Mesenteric fat pad (tissue), 1 donor: Measurements from ENCODE around the gene KDELR3. TPM values are rescaled to one million over a fixed set of nuclear protein-coding genes. Genes with fewer than 3 reads are reported as not detected.

Source experiments
- DNase-seq: peaks from one replicate; pipeline ENCODE4 v3.0.0-alpha.2; 2020; ENCODE audit warnings: low spot score
- long read RNA-seq: library from polyadenylated mRNA; unstranded; transcript quantifications from one replicate; pipeline ENCODE4 v2.0.0, GENCODE V29; 2020
- total RNA-seq: library from RNA; stranded (reverse); fragmentation: NEBNext Ultra II Directional; extraction: Animal tissue kit (Norgen Biotek cat#: 25700); gene quantifications from one replicate; pipeline ENCODE4 v1.2.1, GENCODE V29; 2021
- donor health status: DM: yes; HTN: yes; CAD: no.

The KDELR3 gene
- total RNA-seq: 19.0 TPM
- long read RNA-seq, transcript KDELR3-201 (5 exons, 1,728 nt): major isoform, 162 of 170 reads
- long read RNA-seq, partial matches to known transcripts: 0 of 170 reads
- long read RNA-seq, other reads (novel, unspliced or antisense): 7 of 170 reads

DNA sequence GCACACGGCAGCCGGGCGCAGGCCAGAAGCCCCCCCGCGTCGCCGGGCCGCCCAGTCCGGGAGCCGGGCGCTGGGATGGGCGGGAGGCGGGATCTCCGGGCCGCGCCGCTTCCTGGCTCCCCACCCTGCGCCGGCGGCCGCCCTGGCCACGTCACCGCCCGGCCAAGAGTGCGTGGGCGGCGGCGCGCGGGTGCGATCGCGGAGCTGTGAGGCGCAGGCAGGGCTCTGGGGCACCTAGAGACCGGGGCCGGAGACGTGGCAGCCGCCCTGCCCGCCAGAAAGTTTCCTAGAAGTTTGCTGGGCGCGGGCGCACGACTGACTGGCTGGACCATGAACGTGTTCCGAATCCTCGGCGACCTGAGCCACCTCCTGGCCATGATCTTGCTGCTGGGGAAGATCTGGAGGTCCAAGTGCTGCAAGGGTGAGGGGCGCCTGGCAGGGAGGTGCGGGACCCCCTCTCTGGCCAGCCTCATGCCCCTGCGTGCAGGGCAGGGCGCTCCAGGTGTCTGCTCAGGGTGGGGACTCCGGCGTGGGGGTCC is at the start of gene KDELR3:
Gene KDELR3, plus strand, starts transcription at position 193 of the 539 bp plus-strand sequence. Its CDS starts 138 bp downstream, at position 331.
- DNase-seq: peak; percentile 93

GRCh38 chr22:38418589-38418988 is 49.3 kb upstream of the KDELR3 start:
- no peak for DNase-seq

DNA sequence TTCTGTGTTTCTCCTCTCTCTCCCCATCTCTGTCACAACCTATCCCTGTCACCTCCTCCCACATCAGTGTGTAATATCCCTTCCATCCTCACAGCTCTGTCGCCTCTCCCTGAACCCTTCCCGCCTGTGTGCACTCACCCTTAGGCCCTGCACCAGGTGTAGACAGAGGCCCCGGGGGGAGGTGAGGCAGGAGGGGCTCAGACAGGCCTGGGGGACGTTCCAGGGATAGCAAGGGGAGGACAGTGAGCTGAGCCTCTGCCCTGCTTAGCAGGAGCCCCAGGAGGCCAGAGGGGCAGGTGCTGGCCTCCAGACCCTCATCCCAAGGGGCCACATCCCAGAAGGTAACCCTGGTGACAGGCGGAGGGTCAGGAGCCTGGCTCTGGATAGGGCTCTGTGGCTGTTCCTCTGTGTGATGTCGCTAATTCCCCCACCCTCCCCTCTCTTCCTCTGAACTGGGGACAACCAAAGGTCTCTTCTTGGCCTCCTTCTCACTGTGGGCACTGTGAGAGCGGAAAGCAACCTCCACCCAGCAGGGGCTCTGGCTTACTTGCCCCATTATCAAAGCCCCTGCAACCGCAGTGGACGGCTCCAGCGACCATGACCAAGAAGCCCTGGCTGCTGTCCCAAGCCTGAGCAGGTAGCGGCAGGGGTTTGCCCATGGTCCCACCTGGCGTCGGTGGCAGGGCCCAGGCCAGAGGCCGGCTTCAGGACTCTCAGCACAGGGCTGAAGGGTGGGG is 48.6 kb upstream of the KDELR3 start:
- no peak for DNase-seq

GRCh38 chr22:38419858-38420160 is 48.1 kb upstream of the KDELR3 start:
- DNase-seq: no peak

DNA sequence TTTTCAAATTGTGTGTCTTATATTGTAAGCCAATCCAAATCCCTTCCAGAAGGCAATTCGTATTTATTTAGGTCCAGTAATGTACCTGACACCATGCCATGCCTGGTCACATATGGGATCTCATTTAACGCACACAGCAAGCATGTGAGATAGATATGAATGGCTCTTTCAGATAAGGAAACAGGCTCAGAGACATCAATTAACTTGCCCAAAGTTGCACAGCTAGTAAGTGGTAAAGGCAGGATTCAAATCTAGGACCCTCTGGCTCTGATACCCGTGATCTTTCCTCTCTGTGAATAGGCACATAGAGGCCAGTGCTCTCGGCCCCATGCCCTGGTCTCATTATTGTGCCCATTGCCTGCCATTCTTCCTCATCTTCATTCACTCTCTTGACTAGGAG is 47.2 kb upstream of the KDELR3 start:
- DNase-seq: no peak

DNA sequence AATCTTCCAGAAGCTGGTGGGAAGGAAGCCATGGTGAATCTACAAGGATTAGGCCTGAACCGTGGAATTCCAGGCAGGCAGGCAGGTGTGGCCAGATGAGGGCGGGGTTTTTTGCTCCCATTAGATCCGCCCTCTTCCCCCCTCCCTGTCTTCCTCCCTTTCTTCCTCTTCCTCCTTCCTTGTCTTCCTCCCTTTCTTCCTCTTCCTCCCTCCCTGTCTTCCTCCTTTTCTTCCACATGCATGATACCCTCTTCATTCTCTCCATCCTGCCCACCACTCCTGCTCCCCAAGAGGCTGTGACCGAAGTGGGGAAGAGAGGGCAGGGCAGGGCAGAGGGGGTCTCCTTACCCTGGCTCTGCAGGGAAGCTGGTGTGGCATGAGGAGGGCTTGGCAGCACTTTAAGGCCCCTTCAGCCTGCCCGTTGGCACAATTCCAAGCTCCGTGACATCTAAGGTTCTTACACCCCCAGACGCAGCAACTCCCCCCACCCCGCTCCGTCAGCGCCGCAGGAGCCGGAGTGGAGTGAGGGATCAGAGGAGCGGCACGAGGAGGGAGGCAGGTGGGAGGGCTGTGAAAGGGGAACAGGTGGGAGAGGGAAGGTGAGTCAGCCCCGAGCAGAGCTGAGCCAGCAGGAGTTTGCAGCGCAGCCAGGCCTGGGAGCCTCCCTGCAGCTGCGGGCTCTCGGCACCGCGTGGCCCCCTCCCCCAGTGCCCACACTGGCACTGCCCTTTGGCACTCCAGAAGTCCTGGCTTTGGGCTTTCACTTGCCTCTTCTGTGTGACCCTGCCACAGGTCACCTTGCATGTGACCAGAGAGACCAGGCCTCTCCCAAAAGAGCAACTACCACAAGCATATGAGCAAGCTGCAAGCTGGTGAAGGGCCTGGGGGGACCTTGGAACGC is 45.0 kb upstream of the KDELR3 start:
- DNase-seq: no peak

DNA sequence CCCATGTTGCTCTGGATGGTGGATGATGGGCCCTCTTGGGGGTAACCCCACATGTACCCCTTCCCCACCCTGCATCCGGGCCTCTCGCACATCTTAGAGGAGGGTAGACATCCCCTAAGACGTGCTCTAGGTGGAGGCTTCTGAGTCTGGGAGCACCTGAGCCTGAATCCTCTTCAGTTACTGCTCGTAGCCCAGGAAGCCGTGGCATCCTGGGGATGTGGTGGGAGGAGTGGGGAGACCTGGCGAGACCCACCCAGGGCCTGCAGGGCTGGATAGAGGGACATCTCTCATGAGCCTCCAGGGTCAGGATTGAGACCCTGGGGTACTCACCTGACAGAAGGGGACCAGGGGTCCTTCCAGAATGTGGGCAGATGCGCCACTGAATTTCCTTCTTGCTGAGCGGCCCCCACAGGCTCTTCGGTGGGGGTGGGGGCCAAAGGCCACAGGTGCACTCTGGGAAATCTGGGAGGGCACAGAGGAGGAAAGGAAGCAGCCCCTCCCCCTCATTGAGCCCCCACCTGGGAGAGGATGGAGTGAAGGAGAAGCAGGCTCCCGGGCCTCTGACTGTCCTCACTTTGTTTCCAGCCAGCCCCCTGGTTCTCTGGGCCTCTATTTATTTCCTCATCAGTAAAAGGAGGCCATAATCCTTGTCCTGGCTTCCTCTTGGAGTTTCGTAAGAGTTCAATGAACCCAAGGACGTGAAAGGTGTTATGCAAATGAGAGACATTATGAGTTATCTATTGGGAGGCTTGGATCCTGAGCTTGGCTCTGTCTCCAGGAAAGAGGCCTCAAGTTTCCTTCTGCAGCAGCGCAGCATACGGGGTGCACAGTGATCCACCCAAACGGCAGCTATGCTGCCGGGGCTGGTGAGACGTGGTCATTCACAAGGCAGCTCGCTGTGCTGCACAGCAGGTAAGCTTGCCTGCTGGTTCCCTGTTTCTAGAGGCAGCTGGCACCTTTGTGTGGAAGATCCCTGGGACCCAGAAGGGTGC is 44.1 kb upstream of the KDELR3 start:
- DNase-seq: no peak

DNA sequence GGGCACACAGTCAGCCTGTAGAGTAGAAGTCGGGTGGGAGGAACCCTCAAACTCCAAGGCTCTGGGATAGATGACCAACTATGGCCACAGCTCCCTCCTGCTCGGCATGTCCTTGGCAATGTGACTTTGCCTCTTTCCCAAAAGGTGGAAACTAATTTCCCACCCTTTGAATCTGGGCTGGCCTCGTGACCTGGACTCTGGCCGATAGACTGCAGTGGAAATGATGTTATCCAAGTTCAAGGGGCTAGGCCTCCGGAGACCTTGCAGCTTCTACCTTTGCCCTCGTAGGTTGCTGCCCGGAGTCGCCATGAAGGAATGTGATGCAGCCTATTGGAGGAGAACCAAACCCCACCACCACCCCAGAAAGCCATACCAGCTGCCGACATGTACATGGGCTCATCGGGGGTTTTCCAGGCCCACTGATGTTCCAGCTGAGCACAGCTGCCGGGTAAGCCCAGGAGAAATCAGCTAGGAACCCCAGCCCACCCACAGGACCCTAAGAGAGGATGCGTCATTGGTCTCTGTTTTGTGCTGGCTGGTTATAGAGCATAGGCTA is 43.3 kb upstream of the KDELR3 start:
- no peak for DNase-seq

- DNase-seq: no peak
Measured at GRCh38 chr22:38426628-38427027, 41.3 kb upstream of the KDELR3 start.

GRCh38 chr22:38427465-38427864 is 40.4 kb upstream of the KDELR3 start:
- DNase-seq: no peak

DNA sequence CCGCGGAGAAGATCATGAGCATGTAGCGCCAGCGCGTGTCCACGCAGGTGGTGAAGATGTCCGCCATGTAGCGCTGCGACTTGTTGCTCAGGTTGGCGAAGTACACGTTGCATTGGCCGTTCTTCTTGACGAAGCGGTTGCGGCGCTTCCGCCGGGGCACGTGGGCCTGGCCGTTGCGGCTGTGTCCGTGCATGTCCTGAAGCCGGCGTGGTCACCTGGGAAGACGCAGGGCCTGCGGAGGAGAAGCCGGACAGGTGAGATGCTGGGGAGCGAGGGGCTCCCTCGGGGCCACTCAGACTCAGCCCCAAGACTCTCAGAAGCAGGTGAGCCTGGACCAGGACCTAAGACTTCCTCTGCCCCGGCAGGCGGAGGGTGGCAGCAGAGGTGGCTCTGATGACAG is 40.0 kb upstream of the KDELR3 start:
- no peak for DNase-seq

DNA sequence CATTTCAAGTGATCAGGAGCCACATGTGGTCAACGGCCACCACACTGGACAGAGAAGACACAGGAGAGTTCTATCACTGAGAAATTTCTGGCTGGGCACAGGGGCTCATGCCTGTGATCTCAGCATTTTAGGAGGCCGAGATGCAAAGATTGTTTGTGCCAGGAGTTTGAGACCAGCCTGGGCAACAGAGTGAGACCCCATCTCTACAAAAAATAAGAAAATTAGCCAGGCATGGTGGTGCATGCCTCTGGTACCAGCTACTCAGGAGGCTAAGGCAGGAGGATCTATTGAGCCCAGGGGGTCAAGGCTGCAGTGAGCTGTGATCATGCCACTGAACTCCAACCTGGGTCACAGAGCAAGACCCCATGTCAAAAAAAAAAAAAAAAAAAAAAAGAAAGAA is 39.2 kb upstream of the KDELR3 start:
- DNase-seq: no peak

GRCh38 chr22:38429499-38430068 is 38.3 kb upstream of the KDELR3 start:
- no peak for DNase-seq

GRCh38 chr22:38431266-38432010 is 36.5 kb upstream of the KDELR3 start:
- DNase-seq: no peak

DNA sequence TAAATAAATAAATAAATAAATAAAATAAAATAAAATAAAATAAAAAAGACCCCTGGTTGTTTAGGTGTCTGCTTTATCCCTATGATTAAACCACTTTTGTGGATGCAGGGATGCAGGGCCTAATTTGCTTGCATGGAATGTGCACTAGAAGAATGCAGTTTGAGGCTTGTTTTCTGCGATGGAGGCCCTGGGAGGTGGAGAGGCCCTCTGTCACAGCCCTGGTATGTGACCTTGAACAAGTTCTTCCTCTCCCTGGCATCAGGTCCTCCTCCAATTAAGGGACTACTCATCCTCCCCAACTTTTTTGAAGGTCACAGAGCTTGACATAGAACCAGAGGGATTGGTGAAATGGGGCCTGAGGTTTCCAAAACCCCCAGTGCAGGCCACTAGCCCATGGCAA is 35.6 kb upstream of the KDELR3 start:
- no peak for DNase-seq

- DNase-seq: no peak
Measured at GRCh38 chr22:38433871-38434270, 34.0 kb upstream of the KDELR3 start.

- DNase-seq: no peak
Measured at GRCh38 chr22:38435010-38435409, 32.9 kb upstream of the KDELR3 start.

DNA sequence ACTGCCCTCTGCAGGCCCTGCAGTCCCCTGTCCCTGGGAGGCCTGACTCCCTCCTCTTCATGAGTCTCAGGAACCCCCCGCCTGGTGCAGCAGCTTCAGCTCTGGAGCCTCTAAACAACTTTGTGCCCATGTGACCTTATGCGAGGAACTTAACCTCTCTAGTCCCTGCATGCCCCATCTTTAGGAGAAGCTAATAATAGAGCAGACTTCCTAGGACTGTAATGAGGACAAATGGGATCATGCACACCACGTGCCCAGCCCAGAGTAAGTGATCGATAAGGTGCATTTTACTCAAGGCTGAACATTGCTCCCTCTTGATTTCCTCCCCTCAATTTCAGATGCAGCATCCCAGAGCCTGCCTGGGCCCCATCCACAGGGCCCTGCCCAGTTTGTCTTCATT is 31.9 kb upstream of the KDELR3 start:
- DNase-seq: no peak

DNA sequence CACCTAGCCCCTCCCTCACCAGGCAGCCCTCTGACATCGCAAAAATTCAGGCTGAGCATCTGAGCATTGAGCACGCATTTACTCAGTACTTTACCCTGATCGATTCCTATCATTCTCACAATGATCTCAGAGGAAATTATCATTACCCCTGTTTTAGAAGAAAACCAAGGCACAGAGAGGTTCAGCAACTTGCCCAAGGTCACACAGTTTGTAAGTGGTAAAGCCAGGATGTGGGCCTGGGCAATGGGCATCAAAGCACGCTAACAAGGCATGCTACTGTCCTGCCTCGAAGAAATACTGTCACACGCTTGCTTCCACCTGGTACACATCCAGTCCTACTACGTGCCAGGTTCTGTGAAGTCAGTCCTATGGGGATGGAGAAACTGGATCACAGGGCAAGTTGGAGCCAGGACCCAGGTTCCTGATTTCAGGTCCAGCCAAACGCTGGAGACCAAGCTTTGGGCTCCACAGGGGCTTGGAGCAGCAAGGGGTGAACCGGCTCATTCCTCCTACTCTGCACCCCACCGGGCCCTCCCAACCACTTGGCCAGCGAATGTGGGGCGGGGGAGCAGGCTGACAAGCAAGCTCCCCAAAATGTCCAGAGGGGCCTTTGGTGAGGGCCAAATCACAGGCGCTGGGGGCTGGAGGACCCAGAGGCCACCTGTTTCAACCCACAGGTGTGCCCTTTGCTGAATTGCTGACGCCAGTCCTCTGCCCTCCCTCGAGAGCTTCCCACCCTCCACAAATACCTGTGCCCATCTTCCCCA is 31.1 kb upstream of the KDELR3 start:
- no peak for DNase-seq
